ENCODE data around the gene TRAF1.

Gene TRAF1

DNA sequence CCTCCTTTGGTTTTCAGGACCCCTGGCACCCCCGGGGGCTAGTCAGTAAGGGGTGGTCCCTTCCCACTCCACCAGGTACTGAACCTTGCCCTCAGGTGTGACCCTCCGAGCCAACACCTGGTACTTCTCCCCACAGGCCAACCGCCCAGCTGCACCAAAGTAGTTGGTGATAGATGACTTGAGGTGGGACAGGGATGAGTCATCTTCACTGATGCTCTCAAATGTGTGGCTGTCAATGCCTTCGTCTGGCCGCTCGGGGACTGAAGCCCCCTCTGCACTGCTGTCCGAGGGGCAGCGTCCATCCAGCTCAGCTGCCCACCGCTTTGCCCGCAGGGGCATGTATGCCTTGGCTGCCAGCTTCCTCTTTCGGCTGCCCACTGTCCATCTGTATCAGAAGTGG is 68.7 kb downstream of the TRAF1 start:
- no peak for TF ChIP-seq EZH2 (IDR thresholded peaks at IDR 0.05)
- Histone ChIP-seq H3K36me3 (ENCODE audit: insufficient read depth, low read length) (peaks cover 7% of the 10 kb centered on the region), H3K27ac (no peak overlapping the region), H3K9ac (ENCODE audit: insufficient read length) (no peak overlapping the region), H3K4me3 (no peak overlapping the region), H3K9me3 (ENCODE audit: low read depth, low read length) (no peaks in the 10 kb centered on the region)
- DNase-seq (ENCODE audit: low read depth, low spot score): no peak

- no peak overlapping the region for H3K9ac ChIP-seq (ENCODE audit: insufficient read length)
- no peaks in the 10 kb centered on the region for H3K9me3 ChIP-seq (ENCODE audit: low read depth, low read length)
- H3K4me3 ChIP-seq: no peak overlapping the region
- peaks cover 7% of the 10 kb centered on the region for H3K36me3 ChIP-seq (ENCODE audit: insufficient read depth, low read length)
- DNase-seq (ENCODE audit: low read depth, low spot score): no peak
- no peak for TF ChIP-seq EZH2 (IDR thresholded peaks at IDR 0.05)
- TF ChIP-seq FOXP2 (optimal IDR thresholded peaks at IDR 0.05; ENCODE audit: control extremely low read depth, extremely low read length, insufficient read depth): no peak
- TF ChIP-seq POLR2AphosphoS5 (IDR thresholded peaks at IDR 0.05; ENCODE audit: borderline replicate concordance, low read depth, low read length): no peak
- H3K27ac ChIP-seq: no peak overlapping the region
These were observed 69.1 kb downstream of the TRAF1 start for GRCh38 chr9:120857481-120857880.

- H3K36me3 ChIP-seq (ENCODE audit: insufficient read depth, low read length): peaks cover 7% of the 10 kb centered on the region
- H3K4me3 ChIP-seq: no peak overlapping the region
- TF ChIP-seq FOXP2 (optimal IDR thresholded peaks at IDR 0.05; ENCODE audit: control extremely low read depth, extremely low read length, insufficient read depth) (no peak), POLR2AphosphoS5 (IDR thresholded peaks at IDR 0.05; ENCODE audit: borderline replicate concordance, low read depth, low read length) (no peak), EZH2 (IDR thresholded peaks at IDR 0.05) (no peak)
- H3K27ac ChIP-seq: no peak overlapping the region
- no peaks in the 10 kb centered on the region for H3K9me3 ChIP-seq (ENCODE audit: low read depth, low read length)
- H3K9ac ChIP-seq (ENCODE audit: insufficient read length): no peak overlapping the region
- no peak for DNase-seq (ENCODE audit: low read depth, low spot score)
These were observed 69.9 kb downstream of the TRAF1 start for GRCh38 chr9:120856700-120857099.

- no peak for DNase-seq (ENCODE audit: low read depth, low spot score)
- H3K4me3 ChIP-seq: no peak overlapping the region
- no peak for TF ChIP-seq POLR2AphosphoS5 (IDR thresholded peaks at IDR 0.05; ENCODE audit: borderline replicate concordance, low read depth, low read length)
- TF ChIP-seq EZH2 (IDR thresholded peaks at IDR 0.05): no peak
- TF ChIP-seq FOXP2 (optimal IDR thresholded peaks at IDR 0.05; ENCODE audit: control extremely low read depth, extremely low read length, insufficient read depth): no peak
- no peak overlapping the region for H3K9ac ChIP-seq (ENCODE audit: insufficient read length)
- H3K9me3 ChIP-seq (ENCODE audit: low read depth, low read length): no peaks in the 10 kb centered on the region
- no peak overlapping the region for H3K27ac ChIP-seq
- peaks cover 7% of the 10 kb centered on the region for H3K36me3 ChIP-seq (ENCODE audit: insufficient read depth, low read length)
These were observed 70.5 kb downstream of the TRAF1 start for GRCh38 chr9:120855827-120856670.

DNA sequence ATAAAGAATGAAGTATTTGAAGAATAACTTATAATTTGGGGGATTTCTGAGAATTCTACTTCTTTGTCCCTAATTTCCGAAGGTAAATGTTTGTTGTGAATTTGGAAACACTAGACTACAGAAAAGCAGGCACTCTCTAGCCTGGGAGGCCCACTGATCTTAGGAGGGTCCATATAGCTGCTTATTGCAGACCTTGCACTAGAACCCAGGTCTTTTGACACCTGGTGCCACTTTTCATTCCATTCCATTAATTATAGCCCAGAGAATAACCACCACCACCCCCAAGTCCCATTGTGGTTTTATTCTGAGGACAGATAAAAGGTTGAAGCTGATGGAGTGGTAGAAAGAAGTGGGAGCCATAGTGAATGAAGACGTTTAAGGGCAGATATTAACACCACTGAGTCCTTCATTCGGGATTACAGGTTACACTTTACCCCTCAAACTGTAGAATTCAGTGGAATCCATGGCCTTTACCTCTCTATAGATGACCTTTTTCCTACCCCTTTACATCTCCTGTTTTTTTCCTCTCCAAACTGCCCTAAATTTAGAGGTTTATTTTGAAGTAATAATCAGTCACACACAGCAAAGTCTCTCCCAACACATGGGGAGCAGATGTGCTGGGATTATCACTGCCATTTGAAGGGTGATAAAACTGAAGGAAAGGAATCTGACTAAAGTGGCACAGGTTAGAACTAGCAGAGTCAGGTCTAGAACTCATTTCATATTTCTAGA is 71.8 kb downstream of the TRAF1 start:
- H3K27ac ChIP-seq: no peak overlapping the region
- H3K9ac ChIP-seq (ENCODE audit: insufficient read length): no peak overlapping the region
- H3K36me3 ChIP-seq (ENCODE audit: insufficient read depth, low read length): no peaks in the 10 kb centered on the region; the same call in 1 of the 2 replicates
- no peaks in the 10 kb centered on the region for H3K9me3 ChIP-seq (ENCODE audit: low read depth, low read length)
- DNase-seq (ENCODE audit: low read depth, low spot score): no peak
- no peak for TF ChIP-seq POLR2AphosphoS5 (IDR thresholded peaks at IDR 0.05; ENCODE audit: borderline replicate concordance, low read depth, low read length)
- no peak for TF ChIP-seq FOXP2 (optimal IDR thresholded peaks at IDR 0.05; ENCODE audit: control extremely low read depth, extremely low read length, insufficient read depth)
- TF ChIP-seq EZH2 (IDR thresholded peaks at IDR 0.05): no peak
- H3K4me3 ChIP-seq: no peak overlapping the region

GRCh38 chr9:120853198-120853597 is 73.4 kb downstream of the TRAF1 start:
- Histone ChIP-seq H3K27ac (no peak overlapping the region), H3K36me3 (ENCODE audit: insufficient read depth, low read length) (no peaks in the 10 kb centered on the region; the same call in 1 of the 2 replicates)

More at GRCh38 chr9:120853198-120853597, 73.4 kb downstream of the TRAF1 start:
- no peak for TF ChIP-seq POLR2AphosphoS5 (IDR thresholded peaks at IDR 0.05; ENCODE audit: borderline replicate concordance, low read depth, low read length)
- no peak for TF ChIP-seq FOXP2 (optimal IDR thresholded peaks at IDR 0.05; ENCODE audit: control extremely low read depth, extremely low read length, insufficient read depth)
- TF ChIP-seq EZH2 (IDR thresholded peaks at IDR 0.05): no peak
- no peak for DNase-seq (ENCODE audit: low read depth, low spot score)
- H3K4me3 ChIP-seq: no peak overlapping the region
- no peaks in the 10 kb centered on the region for H3K9me3 ChIP-seq (ENCODE audit: low read depth, low read length)
- no peak overlapping the region for H3K9ac ChIP-seq (ENCODE audit: insufficient read length)
